ENCODE results near the gene RASSF8.
A peak's percentile ranks its signal among the peaks of the same experiment; 100 is the strongest.

The RASSF8 gene, protein sequence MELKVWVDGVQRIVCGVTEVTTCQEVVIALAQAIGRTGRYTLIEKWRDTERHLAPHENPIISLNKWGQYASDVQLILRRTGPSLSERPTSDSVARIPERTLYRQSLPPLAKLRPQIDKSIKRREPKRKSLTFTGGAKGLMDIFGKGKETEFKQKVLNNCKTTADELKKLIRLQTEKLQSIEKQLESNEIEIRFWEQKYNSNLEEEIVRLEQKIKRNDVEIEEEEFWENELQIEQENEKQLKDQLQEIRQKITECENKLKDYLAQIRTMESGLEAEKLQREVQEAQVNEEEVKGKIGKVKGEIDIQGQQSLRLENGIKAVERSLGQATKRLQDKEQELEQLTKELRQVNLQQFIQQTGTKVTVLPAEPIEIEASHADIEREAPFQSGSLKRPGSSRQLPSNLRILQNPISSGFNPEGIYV

DNA sequence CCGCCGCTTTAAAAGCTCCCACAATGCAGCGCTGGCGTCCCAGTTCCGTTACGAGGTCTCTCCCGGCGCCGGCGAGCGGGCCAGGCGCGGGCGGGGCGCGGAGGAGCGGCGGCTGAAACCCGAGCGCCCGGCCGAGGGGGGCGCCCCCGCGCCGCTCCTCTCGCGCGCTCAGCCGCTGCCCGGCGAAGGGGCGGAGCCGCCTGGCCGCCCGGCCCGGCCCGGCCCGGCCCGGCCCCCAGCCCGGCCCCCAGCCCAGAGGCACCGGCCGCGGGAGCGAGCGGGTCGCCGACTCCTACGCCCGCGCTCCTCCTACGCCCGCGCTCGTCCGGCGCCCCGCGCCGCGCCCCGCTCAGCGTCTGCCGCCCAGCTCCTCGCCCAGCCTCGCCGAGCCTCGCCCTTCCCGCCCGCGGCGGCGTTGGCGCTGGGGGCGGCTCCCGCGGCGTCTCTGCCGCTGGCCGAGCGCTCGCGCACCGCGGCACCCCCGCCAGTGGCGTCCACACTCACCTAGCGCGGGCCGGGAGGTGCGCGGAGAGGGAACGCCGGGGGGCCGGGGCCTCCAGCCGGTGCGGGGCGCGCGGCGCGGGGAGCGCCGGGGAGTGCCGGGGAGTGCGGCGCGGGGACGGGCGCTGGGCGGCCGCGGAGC, at the start of gene RASSF8:
Gene RASSF8 (plus strand): TSS at position 255 of the 643 bp plus-strand sequence. CDS start 96,662 bp downstream, outside the sequence.
- no peak for FAIRE-seq

DNA sequence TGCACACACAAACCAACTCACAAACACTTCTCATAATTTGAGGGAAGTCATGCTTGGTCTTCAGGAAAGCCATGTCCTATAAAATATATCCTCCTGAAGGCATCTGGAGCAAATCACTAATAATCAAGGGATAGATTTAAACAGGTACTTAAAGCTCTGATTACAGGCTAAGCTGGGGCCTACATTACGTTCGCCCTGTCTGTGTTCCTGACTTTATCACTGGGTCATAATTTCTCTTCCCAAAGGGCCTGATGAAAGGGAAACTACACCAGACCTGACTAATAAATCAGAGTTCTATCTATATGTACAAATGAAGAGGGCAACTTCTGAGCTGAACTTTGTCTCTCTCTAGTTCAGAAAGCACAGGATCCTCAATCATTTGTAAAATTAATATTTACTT, 43.9 kb upstream of the RASSF8 start:
- no peak for FAIRE-seq

GRCh38 chr12:25924491-25925001, 33.9 kb upstream of the RASSF8 start:
- no peak for FAIRE-seq

DNA sequence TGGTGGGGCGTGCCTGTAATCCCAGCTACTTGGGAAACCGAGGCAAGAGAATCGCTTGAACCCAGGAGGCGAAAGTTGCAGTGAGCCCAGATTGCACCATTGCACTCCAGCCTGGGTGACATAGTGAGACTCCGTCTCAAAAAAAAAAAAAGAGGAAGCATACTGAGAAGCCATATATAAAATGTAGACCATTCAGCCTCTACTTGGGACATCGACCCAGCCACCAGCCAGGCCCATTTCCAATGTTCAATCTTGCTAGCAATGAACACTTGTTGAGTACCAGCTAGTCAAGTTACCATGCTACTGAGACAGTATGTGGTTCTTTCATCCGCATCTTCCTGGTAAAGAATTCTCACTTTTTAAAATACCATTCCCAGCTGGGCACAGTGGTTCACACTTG, 33.4 kb upstream of the RASSF8 start:
- FAIRE-seq = no peak

GRCh38 chr12:25926536-25926935, 31.9 kb upstream of the RASSF8 start:
- FAIRE-seq = no peak

DNA sequence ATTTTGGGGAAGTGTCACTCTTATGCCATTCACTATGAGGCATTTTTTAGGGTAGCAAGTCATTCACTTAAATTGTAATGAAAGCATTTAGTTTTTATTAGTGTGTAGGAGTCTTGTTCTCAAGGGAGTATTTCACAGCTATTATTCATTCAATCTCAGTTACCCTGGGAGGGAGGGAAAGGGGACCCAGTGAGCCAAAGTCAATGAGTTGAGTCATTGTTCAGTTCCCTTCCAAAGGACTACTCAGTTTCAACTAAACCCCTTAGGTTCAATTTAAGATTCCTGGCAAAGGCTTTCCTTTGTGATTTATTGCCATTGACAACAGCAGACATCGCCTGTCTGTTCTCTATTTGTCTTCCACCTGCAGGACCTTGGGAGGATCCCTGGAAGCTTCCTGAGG, 29.3 kb upstream of the RASSF8 start:
- no peak for FAIRE-seq

- FAIRE-seq = no peak
Observed at GRCh38 chr12:25932971-25933370, 25.5 kb upstream of the RASSF8 start.

DNA sequence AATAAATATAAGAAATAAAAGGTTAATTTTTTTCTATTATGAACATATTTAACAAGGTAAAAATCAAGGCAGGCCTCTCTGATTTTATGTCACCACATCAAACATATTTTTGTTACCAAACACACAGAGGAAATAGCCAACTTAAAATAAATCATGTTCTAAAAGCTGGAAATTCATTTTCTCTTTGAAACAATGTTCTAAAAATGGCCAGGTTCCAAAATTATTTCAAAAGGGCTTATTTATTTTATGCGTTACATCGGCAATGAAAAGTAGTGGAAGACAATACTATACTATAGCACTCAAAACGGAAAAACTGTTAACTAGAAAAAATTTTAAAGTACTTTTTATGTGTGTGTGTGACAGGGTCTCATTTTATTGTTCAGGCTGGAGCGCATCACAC, 24.0 kb upstream of the RASSF8 start:
- FAIRE-seq = no peak

GRCh38 chr12:25935355-25936144, 22.9 kb upstream of the RASSF8 start:
- FAIRE-seq = no peak

- no peak for FAIRE-seq
Observed at GRCh38 chr12:25937096-25937495, 21.4 kb upstream of the RASSF8 start.

GRCh38 chr12:25938581-25938980, 19.9 kb upstream of the RASSF8 start:
- FAIRE-seq = no peak

GRCh38 chr12:25939606-25940005, 18.9 kb upstream of the RASSF8 start:
- FAIRE-seq = no peak

DNA sequence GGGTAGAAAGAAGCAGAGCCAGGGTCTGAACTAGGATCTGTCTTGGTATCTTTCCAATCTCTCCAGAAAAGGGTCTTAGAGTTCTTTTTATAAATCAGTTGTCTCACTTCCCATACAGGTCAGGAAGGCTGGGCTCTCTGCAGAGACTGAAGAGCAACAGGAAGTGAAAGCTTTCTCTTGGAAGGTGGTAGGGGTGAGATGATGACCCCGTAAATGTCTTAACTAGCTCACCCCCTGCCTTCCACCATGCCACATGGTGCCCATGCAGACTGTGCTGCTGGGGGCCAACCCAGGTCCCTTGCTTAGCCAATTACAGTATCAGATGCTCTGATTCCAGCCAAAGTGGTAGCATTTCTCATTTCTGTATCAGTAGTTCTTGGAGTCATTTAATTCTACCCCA, 17.6 kb upstream of the RASSF8 start:
- no peak for FAIRE-seq

GRCh38 chr12:25942709-25943108, 15.8 kb upstream of the RASSF8 start:
- FAIRE-seq = no peak

- no peak for FAIRE-seq
Observed at GRCh38 chr12:25943940-25944339, 14.5 kb upstream of the RASSF8 start.

- FAIRE-seq = no peak
Observed at GRCh38 chr12:25949343-25949742, 9.1 kb upstream of the RASSF8 start.

DNA sequence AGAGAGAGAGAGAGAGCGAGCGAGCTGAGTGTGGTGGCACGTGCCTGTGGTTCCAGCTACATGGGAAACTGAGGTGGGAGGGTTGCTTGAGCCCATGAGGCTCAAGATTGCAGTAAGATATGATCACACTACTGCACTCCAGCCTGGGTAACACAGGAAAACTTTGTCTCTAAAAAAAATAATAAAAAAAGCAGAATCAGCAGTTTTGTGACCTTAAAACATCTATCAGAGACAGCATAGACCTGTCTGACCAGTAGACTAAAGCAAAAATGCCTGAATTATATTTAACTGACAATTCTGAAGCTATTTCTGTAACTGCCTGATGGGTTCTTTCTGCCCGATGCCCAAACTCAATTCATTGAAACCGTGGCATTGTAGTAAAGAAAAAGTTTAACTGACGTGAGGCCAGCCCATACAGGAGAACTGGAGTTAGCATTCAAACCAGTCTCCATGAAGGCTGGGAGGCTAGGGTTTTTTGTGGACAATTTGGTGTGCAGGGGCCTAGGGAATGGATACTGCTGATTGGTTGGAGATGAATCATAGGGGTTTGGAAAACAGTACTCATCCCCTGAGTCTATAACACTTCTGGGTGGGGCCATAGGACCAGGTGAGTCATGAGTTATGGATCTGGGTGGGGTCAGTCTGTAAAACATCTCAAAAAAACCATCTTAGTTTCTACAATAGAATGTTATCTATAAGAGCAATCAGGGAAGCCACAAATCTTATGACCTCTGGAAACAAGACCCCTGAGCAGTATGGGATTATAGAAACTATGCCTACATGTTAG, 8.0 kb upstream of the RASSF8 start:
- FAIRE-seq = no peak

DNA sequence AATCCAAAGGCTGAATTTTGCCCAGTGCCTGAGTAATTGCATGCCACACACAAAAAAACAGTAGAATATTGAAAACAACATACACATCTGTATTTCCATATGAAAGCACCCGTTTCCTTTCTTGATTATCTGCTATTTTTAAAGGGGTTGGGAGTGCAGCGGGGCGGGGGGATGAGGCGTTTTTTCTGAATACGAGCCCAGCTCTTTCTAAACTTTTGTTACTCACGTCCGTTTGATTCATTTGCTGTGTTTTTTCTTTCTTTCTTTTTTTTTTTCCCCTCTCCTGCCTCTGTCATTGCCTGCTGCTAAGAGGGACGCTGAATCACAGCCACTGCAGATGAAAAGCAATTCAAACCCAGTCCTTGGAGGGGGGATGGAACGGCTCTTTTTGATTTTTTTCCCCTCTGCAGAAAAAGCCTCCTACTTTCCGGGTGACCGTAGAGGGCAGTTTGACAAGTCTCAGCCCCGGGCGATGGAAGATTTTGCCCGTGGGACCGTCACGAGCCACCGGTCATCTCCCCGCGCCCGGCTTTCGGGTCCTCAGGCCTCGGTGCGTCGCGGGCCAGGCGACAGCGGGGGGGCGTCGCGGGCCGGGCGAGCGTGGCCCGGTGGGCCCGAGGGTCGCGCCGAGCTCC, 572 bp upstream of the RASSF8 start:
- FAIRE-seq = no peak

DNA sequence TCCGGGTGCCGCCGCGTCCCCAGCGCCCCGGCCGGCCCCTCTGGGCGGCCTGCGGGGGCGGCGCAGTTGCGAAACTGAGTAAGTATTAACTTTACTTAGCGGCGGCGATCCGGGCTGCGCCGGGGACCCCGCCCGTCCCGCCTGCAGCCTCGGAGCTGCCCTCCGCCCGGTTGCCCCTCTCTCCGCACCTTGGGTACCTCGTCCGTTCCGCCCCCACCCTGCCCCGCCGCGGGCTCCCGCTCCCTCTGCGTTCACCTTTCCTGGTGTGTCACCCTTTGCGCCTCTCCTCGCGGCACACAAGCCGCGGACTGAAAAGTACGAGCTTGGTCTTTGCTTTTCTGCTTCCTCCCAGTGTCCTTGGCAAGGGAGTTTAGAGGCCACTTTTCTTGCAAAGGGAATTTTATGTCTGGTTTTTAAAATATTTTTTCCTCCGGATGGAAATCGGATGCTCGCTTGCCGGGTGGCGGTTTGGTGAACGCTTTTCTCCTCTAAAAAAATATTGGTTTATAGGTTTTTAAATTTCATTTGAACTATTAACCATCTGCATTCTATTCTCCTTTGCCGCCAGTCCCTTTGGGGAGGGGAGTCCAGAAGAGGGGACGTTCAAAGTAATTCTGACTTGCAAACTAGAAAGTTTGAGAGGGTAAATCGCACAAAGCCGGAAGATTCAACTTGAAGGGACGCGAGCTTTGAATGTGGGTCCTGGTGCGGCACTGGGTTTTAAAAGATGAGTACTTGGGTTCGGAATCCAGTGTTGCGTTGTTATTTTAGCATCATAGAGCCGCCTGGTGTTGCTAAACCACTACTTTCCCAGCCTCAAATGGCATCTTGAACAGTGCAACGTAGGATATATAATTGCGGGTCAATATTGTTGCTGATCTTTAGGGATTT, 834 bp downstream of the RASSF8 start:
- no peak for FAIRE-seq

DNA sequence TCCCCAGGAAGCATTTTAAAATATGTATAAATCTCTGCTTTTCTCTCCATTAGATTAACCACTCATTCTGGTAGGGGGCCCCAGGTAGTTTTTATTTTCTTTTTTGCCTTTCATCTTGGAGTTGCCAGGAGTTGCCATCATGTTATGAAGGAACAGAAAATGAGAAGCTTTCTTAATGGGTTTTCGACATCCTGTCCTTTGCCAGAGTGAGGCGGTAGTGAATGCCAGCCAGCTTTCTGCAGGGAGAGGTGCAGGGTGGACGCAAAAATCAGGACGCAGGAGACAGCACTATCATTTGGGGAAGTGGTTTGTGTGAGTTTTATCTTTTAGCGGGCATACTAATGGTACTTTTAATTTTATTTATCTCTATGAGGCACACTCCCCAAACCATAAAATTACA, 1.7 kb downstream of the RASSF8 start:
- FAIRE-seq = peak; percentile 8

GRCh38 chr12:25960961-25961360, 2.5 kb downstream of the RASSF8 start:
- FAIRE-seq = no peak
